Measurements from ENCODE around the gene CHN1.
A peak's percentile ranks its signal among the peaks of the same experiment; 100 is the strongest.

CHN1 gene

GRCh38 chr2:175010848-175011254, 5.7 kb upstream of the CHN1 start:
- no peak for DNase-seq

GRCh38 chr2:175009917-175010621, 4.9 kb upstream of the CHN1 start:
- no peak for DNase-seq

- no peak for DNase-seq
Measured at GRCh38 chr2:175008801-175009495, 3.8 kb upstream of the CHN1 start.

GRCh38 chr2:175008009-175008408, 2.8 kb upstream of the CHN1 start:
- no peak for DNase-seq

- DNase-seq, result no peak
Measured at GRCh38 chr2:175007510-175007909, 2.3 kb upstream of the CHN1 start.

- DNase-seq, result no peak
Measured at GRCh38 chr2:175006281-175006680, 1.1 kb upstream of the CHN1 start.

- no peak for DNase-seq
Measured at GRCh38 chr2:175005733-175006264, 618 bp upstream of the CHN1 start.

GRCh38 chr2:175004730-175004979, 526 bp downstream of the CHN1 start:
- DNase-seq, result peak in 12 of 58 donors; percentile 23 to 64 (median 48)

- no peak for DNase-seq
Measured at GRCh38 chr2:175003875-175004729, 1.1 kb downstream of the CHN1 start.

- no peak for DNase-seq
Measured at GRCh38 chr2:175002547-175003274, 2.5 kb downstream of the CHN1 start.

GRCh38 chr2:175001566-175001965, 3.6 kb downstream of the CHN1 start:
- DNase-seq, result peak in 3 of 58 donors; percentile 1 to 7 (median 2)

- no peak for DNase-seq
Measured at GRCh38 chr2:174997110-174997509, 8.1 kb downstream of the CHN1 start.

GRCh38 chr2:174996622-174997021, 8.6 kb downstream of the CHN1 start:
- no peak for DNase-seq

GRCh38 chr2:174994381-174994780, 10.8 kb downstream of the CHN1 start:
- DNase-seq, result no peak

- no peak for DNase-seq
Measured at GRCh38 chr2:174992886-174993285, 12.3 kb downstream of the CHN1 start.

GRCh38 chr2:174985614-174986013, 19.6 kb downstream of the CHN1 start:
- DNase-seq, result peak in 1 of 58 donors; percentile 19

GRCh38 chr2:174984561-174984960, 20.6 kb downstream of the CHN1 start:
- no peak for DNase-seq

- DNase-seq, result no peak
Measured at GRCh38 chr2:174981331-174981730, 23.9 kb downstream of the CHN1 start.

- no peak for DNase-seq
Measured at GRCh38 chr2:174979996-174980395, 25.2 kb downstream of the CHN1 start.

- no peak for DNase-seq
Measured at GRCh38 chr2:174977364-174977763, 27.8 kb downstream of the CHN1 start.

- no peak for DNase-seq
Measured at GRCh38 chr2:174974131-174974530, 31.1 kb downstream of the CHN1 start.
